RPMI7951 (cell line): ENCODE data around the gene FAM111B. TPM values are rescaled to one million over a fixed set of nuclear protein-coding genes. Genes with fewer than 3 reads are reported as not detected.
"Not testable (repeated sequence)": the region's sequence is repeated elsewhere in the genome, so short reads cannot be mapped to it uniquely, and the experiment has no call there.

ENCODE experiments used
- DNase-seq: peaks from one replicate; pipeline ENCODE4 v3.0.0-alpha.2; 2012; ENCODE audit warnings: low read depth
- total RNA-seq: library from RNA; depleted of rRNA; stranded (reverse); fragments of >200 nt; shearing (Covaris generic); gene quantifications from 2 replicates; pipeline ENCODE4 v1.2.3, GENCODE V29; 2014; rRNA removed

Gene FAM111B
- 21.1 and 34.0 TPM in 2 replicates for total RNA-seq

- peak; percentile 97 for DNase-seq
Observed at GRCh38 chr11:59106363-59107336, at the start of gene FAM111B. Gene FAM111B, plus strand, starts transcription at chr11:59107237. Its CDS starts 2,389 bp downstream, at chr11:59109626.

- peak; percentile 90 for DNase-seq
Observed at GRCh38 chr11:59058120-59059033, 48.7 kb upstream of the FAM111B start.

GRCh38 chr11:59060096-59060495, 46.9 kb upstream of the FAM111B start:
- DNase-seq = peak; percentile 24

- peak; percentile 72 for DNase-seq
Observed at GRCh38 chr11:59062602-59063529, 44.2 kb upstream of the FAM111B start.

- DNase-seq = not testable (repeated sequence)
Observed at GRCh38 chr11:59063996-59064727, 42.9 kb upstream of the FAM111B start.

- no peak for DNase-seq
Observed at GRCh38 chr11:59069087-59069486, 38.0 kb upstream of the FAM111B start.

- no peak for DNase-seq
Observed at GRCh38 chr11:59076876-59077571, 30.0 kb upstream of the FAM111B start.

- DNase-seq = no peak
Observed at GRCh38 chr11:59078435-59078834, 28.6 kb upstream of the FAM111B start.

- DNase-seq = no peak
Observed at GRCh38 chr11:59079086-59079485, 28.0 kb upstream of the FAM111B start.

GRCh38 chr11:59080421-59080820, 26.6 kb upstream of the FAM111B start:
- peak; percentile 26 for DNase-seq

GRCh38 chr11:59081430-59082020, 25.5 kb upstream of the FAM111B start:
- not testable (repeated sequence) for DNase-seq

- not testable (repeated sequence) for DNase-seq
Observed at GRCh38 chr11:59086007-59086406, 21.0 kb upstream of the FAM111B start, which contains the start of gene GLYATL1B. Gene GLYATL1B, plus strand, starts transcription at chr11:59086307. Its CDS starts 0 bp downstream, at chr11:59086307.

GRCh38 chr11:59088162-59088561, 18.9 kb upstream of the FAM111B start:
- DNase-seq = no peak

GRCh38 chr11:59093576-59093975, 13.5 kb upstream of the FAM111B start:
- not testable (repeated sequence) for DNase-seq

- not testable (repeated sequence) for DNase-seq
Observed at GRCh38 chr11:59095225-59095624, 11.8 kb upstream of the FAM111B start.

GRCh38 chr11:59095972-59096575, 11.0 kb upstream of the FAM111B start:
- DNase-seq = not testable (repeated sequence)

GRCh38 chr11:59097113-59097708, 9.8 kb upstream of the FAM111B start:
- DNase-seq = peak; percentile 59

- DNase-seq = not testable (repeated sequence)
Observed at GRCh38 chr11:59097938-59098337, 9.1 kb upstream of the FAM111B start.
